ENCODE results near the gene ERGIC3. TPM values are rescaled to one million over a fixed set of nuclear protein-coding genes. Genes with fewer than 3 reads are reported as not detected.

The ERGIC3 gene
- total RNA-seq, 4 donors from 2014 or later = 106 to 199 (median 153) TPM

GRCh38 chr20:35603695-35604448 is 62.0 kb downstream of the ERGIC3 start:
- H3K4me3 ChIP-seq = no peak overlapping the region
- H3K4me1 ChIP-seq = peaks cover 0 to 20% (median 16%) of the 10 kb centered on the region in 4 donors
- DNase-seq (ENCODE audit: low spot score in 2 of 2) = no peak
- TF ChIP-seq EP300 (IDR thresholded peaks at IDR 0.05) (no peak), CTCF (IDR thresholded peaks at IDR 0.05) (no peak), POLR2A (IDR thresholded peaks at IDR 0.05) (no peak)
- H3K36me3 ChIP-seq = no peaks in the 10 kb centered on the region
- H3K9me3 ChIP-seq = no peaks in the 10 kb centered on the region
- no peak overlapping the region for H3K27ac ChIP-seq
- peaks cover 0 to 36% of the 10 kb centered on the region in 2 donors for H3K27me3 ChIP-seq
- whole genome bisulfite sequencing, 2 donors = 92% methylated on average over 9 to 11 of the region's 11 CpGs

- H3K27ac ChIP-seq = no peak overlapping the region
- H3K27me3 ChIP-seq = peaks cover 0 to 30% of the 10 kb centered on the region in 2 donors
- 44 to 50% methylated on average over 3 to 4 of the region's 4 CpGs for WGBS, 2 donors
- no peak for DNase-seq (ENCODE audit: low spot score in 2 of 2)
- H3K36me3 ChIP-seq = no peaks in the 10 kb centered on the region
- TF ChIP-seq POLR2A (IDR thresholded peaks at IDR 0.05) = no peak
- no peak for TF ChIP-seq CTCF (IDR thresholded peaks at IDR 0.05)
- no peak for TF ChIP-seq EP300 (IDR thresholded peaks at IDR 0.05)
- H3K4me3 ChIP-seq = no peak overlapping the region
- peaks cover 0 to 20% (median 16%) of the 10 kb centered on the region in 4 donors for H3K4me1 ChIP-seq
- H3K9me3 ChIP-seq = no peaks in the 10 kb centered on the region
Observed at GRCh38 chr20:35604449-35604747, 62.5 kb downstream of the ERGIC3 start.

GRCh38 chr20:35606127-35606526 is 64.2 kb downstream of the ERGIC3 start:
- DNase-seq (ENCODE audit: low spot score in 2 of 2) = no peak
- H3K27ac ChIP-seq = no peak overlapping the region
- H3K4me1 ChIP-seq = peaks cover 0 to 11% (median 9%) of the 10 kb centered on the region in 4 donors
- WGBS, 2 donors = 92 to 95% methylated on average over 4 of the region's 4 CpGs
- H3K4me3 ChIP-seq = no peak overlapping the region
- no peaks in the 10 kb centered on the region for H3K36me3 ChIP-seq
- peaks cover 0 to 13% of the 10 kb centered on the region in 2 donors for H3K27me3 ChIP-seq
- H3K9me3 ChIP-seq = no peaks in the 10 kb centered on the region
- TF ChIP-seq CTCF (IDR thresholded peaks at IDR 0.05) = no peak
- TF ChIP-seq EP300 (IDR thresholded peaks at IDR 0.05) = no peak
- TF ChIP-seq POLR2A (IDR thresholded peaks at IDR 0.05) = no peak

Small RNA genes lying within 50 kb of the gene (small RNA-seq; reads per million reads assigned to genes)
- gene RPL37P1 = not detected

Other genes starting within 250 kb of the ERGIC3 start
- gene FAM83C, start 249.7 kb upstream of the ERGIC3 start, total RNA-seq = not detected
- gene UQCC1, start 130.1 kb upstream of the ERGIC3 start, total RNA-seq = 10 to 100 TPM; 30.0 to 51.9 (median 41.3) TPM
- gene GDF5, start 103.8 kb upstream of the ERGIC3 start, total RNA-seq = 1 to 10 TPM in 1 of 4 donors, under 1 TPM in 1, not detected in 2; 0.90 to 1.0 TPM
- 10 to 100 TPM; 12.5 to 41.1 (median 29.9) TPM for gene CEP250, start 86.5 kb upstream of the ERGIC3 start, total RNA-seq
- not detected for gene C20orf173, start 12.4 kb upstream of the ERGIC3 start, total RNA-seq
- gene SPAG4, start 73.8 kb downstream of the ERGIC3 start, total RNA-seq = 1 to 10 TPM; 1.3 to 5.7 (median 2.6) TPM
- gene CPNE1, start 122.8 kb downstream of the ERGIC3 start, total RNA-seq = 100 to 1,000 TPM; 116 to 151 (median 144) TPM
- 10 to 100 TPM; 24.9 to 35.0 (median 30.8) TPM for gene RBM12, start 122.8 kb downstream of the ERGIC3 start, total RNA-seq
- 10 to 100 TPM; 17.7 to 64.1 (median 34.5) TPM for gene NFS1, start 157.3 kb downstream of the ERGIC3 start, total RNA-seq
- gene ROMO1, start 157.3 kb downstream of the ERGIC3 start, total RNA-seq = 100 to 1,000 TPM; 237 to 447 (median 320) TPM
- 100 to 1,000 TPM; 410 to 504 (median 446) TPM for gene RBM39, start 200.2 kb downstream of the ERGIC3 start, total RNA-seq
- gene PHF20, start 229.9 kb downstream of the ERGIC3 start, total RNA-seq = 10 to 100 TPM; 30.0 to 76.8 (median 57.1) TPM